ENCODE measurements around the gene PGD.

- TF ChIP-seq POLR2A (IDR thresholded peaks at IDR 0.05; ENCODE audit: extremely low read depth, insufficient read length) (no peak), CTCF (IDR thresholded peaks at IDR 0.05; ENCODE audit: low read depth, low read length) (no peak), MAX (IDR thresholded peaks at IDR 0.05; ENCODE audit: low read depth, low read length) (no peak), MYC (IDR thresholded peaks at IDR 0.05; ENCODE audit: low read depth, low read length) (no peak)
Measured at GRCh38 chr1:10360045-10360444, 38.8 kb upstream of the PGD start.
